ENCODE measurements around the gene C1QTNF5. TPM values are rescaled to one million over a fixed set of nuclear protein-coding genes. Genes with fewer than 3 reads are reported as not detected.

C1QTNF5 gene
- total RNA-seq, 1 experiment from 2014 or later: 1.9 TPM

GRCh38 chr11:119295178-119295577, 45.5 kb downstream of the C1QTNF5 start:
- DNase-seq (ENCODE audit: low read depth): no peak

GRCh38 chr11:119293461-119293860, 47.2 kb downstream of the C1QTNF5 start:
- DNase-seq (ENCODE audit: low read depth): no peak

GRCh38 chr11:119290894-119291497, 49.7 kb downstream of the C1QTNF5 start:
- no peak for DNase-seq (ENCODE audit: low read depth)

Other genes starting within 250 kb of the C1QTNF5 start
- gene DPAGT1, start 239.0 kb downstream of the C1QTNF5 start, total RNA-seq (2014; rRNA removed; shearing (Covaris generic)): 32.0 and 38.3 TPM in 2 replicates
- 1.7 and 10.6 TPM in 2 replicates for gene C2CD2L, start 233.5 kb downstream of the C1QTNF5 start, total RNA-seq (2014; rRNA removed; shearing (Covaris generic))
- gene HINFP, start 219.3 kb downstream of the C1QTNF5 start, total RNA-seq (2014; rRNA removed; shearing (Covaris generic)): 14.4 and 28.8 TPM in 2 replicates
- not detected in 2 replicates for gene ABCG4, start 191.8 kb downstream of the C1QTNF5 start, total RNA-seq (2014; rRNA removed; shearing (Covaris generic))
- 4.3 and 9.7 TPM in 2 replicates for gene NLRX1, start 172.2 kb downstream of the C1QTNF5 start, total RNA-seq (2014; rRNA removed; shearing (Covaris generic))
- gene NHERF4, start 155.4 kb downstream of the C1QTNF5 start, total RNA-seq (2014; rRNA removed; shearing (Covaris generic)): not detected in 2 replicates
- gene CBL, start 134.5 kb downstream of the C1QTNF5 start, total RNA-seq (2014; rRNA removed; shearing (Covaris generic)): 7.3 and 11.1 TPM in 2 replicates
- 180 and 215 TPM in 2 replicates for gene MCAM, start 23.8 kb downstream of the C1QTNF5 start, total RNA-seq (2014; rRNA removed; shearing (Covaris generic))
- 2.6 and 2.9 TPM in 2 replicates for gene RNF26, start 6.4 kb downstream of the C1QTNF5 start, total RNA-seq (2014; rRNA removed; shearing (Covaris generic))
- not detected in 2 replicates for gene MFRP, start 5.8 kb upstream of the C1QTNF5 start, total RNA-seq (2014; rRNA removed; shearing (Covaris generic))
- gene USP2, start 40.8 kb upstream of the C1QTNF5 start, total RNA-seq (2014; rRNA removed; shearing (Covaris generic)): 0.27 and 0.51 TPM in 2 replicates
- gene THY1, start 82.3 kb upstream of the C1QTNF5 start, total RNA-seq (2014; rRNA removed; shearing (Covaris generic)): 146 and 189 TPM in 2 replicates

Data from Daoy (cell line).